ENCODE results near the gene NDUFV3. TPM values are rescaled to one million over a fixed set of nuclear protein-coding genes. Genes with fewer than 3 reads are reported as not detected.

NDUFV3 gene
- total and polyA plus RNA-seq, 2 of the 13 experiments (the other 11 are each of a cell fraction or from before 2014, with no cell fraction given), result 14.2 to 29.6 TPM

DNA sequence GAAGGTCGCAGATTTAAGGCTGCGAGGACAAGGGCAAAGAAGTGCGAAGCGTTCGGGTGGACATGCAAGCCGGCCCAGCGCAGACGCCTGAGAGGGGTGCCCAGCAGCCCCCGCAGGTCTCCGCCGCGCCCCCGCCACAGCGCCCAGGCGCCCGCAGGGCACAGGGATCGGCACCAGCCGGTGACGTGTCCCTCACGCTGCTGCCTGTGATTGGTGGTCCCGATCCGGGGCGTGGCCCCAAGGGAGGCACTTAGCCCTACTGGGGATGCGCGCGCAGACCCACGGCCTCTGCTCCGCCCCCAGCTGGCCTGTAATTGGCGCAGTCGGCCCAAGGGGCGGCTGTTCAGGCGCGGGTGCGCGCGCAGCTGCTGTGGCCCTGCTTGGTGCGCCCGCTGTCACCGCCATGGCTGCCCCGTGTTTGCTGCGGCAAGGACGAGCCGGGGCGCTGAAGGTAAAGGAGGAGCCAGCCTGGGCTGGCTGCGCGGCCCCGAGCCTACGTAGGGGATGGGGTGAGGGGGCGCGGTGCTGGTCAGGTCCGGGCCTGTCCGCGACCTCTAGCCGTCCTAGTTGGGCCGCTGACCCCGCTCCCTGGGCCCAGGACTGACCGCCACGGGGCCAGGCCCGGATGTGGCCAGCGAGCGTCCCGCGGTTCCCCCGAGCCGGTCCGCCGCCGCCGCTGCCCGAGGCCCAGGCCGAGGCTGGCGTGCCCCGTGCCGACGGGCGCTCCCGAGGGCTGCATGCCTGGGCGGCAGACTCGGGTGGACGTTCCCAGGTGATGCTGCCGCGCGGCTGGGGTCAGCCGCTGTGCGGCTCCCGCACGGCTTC, at the start of gene NDUFV3 (continued):
- TF ChIP-seq ZNF569 (CRISPR knock-in tag; IDR thresholded peaks at IDR 0.05; ENCODE audit: borderline replicate concordance), result peak; percentile 43; the same call in 1 of the 2 replicates
- TF ChIP-seq KMT2A (CRISPR knock-in tag; IDR thresholded peaks at IDR 0.05), result peak; percentile 85
- TF ChIP-seq, protein P1, sequence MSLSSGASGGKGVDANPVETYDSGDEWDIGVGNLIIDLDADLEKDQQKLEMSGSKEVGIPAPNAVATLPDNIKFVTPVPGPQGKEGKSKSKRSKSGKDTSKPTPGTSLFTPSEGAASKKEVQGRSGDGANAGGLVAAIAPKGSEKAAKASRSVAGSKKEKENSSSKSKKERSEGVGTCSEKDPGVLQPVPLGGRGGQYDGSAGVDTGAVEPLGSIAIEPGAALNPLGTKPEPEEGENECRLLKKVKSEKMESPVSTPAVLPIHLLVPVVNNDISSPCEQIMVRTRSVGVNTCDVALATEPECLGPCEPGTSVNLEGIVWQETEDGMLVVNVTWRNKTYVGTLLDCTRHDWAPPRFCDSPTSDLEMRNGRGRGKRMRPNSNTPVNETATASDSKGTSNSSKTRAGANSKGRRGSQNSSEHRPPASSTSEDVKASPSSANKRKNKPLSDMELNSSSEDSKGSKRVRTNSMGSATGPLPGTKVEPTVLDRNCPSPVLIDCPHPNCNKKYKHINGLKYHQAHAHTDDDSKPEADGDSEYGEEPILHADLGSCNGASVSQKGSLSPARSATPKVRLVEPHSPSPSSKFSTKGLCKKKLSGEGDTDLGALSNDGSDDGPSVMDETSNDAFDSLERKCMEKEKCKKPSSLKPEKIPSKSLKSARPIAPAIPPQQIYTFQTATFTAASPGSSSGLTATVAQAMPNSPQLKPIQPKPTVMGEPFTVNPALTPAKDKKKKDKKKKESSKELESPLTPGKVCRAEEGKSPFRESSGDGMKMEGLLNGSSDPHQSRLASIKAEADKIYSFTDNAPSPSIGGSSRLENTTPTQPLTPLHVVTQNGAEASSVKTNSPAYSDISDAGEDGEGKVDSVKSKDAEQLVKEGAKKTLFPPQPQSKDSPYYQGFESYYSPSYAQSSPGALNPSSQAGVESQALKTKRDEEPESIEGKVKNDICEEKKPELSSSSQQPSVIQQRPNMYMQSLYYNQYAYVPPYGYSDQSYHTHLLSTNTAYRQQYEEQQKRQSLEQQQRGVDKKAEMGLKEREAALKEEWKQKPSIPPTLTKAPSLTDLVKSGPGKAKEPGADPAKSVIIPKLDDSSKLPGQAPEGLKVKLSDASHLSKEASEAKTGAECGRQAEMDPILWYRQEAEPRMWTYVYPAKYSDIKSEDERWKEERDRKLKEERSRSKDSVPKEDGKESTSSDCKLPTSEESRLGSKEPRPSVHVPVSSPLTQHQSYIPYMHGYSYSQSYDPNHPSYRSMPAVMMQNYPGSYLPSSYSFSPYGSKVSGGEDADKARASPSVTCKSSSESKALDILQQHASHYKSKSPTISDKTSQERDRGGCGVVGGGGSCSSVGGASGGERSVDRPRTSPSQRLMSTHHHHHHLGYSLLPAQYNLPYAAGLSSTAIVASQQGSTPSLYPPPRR (CRISPR knock-in tag; IDR thresholded peaks at IDR 0.05; ENCODE audit: borderline replicate concordance), result 0 out of 2 replicates have a peak, but pooled peaks have one; percentile 39
- TF ChIP-seq ZNF850 (CRISPR knock-in tag; conservative IDR thresholded peaks at IDR 0.05), result no peak
- peak; percentile 7 for TF ChIP-seq PHF5A (CRISPR knock-in tag; IDR thresholded peaks at IDR 0.05; ENCODE audit: low read depth, unreplicated experiment)
- 0 out of 2 replicates have a peak, but pooled peaks have one; percentile 23 for TF ChIP-seq ZSCAN29 (CRISPR knock-in tag; conservative IDR thresholded peaks at IDR 0.05)
- TF ChIP-seq ZNF256 (CRISPR knock-in tag; conservative IDR thresholded peaks at IDR 0.05), result peak; percentile 59; the same call in 1 of the 2 replicates
- TF ChIP-seq, protein P2, sequence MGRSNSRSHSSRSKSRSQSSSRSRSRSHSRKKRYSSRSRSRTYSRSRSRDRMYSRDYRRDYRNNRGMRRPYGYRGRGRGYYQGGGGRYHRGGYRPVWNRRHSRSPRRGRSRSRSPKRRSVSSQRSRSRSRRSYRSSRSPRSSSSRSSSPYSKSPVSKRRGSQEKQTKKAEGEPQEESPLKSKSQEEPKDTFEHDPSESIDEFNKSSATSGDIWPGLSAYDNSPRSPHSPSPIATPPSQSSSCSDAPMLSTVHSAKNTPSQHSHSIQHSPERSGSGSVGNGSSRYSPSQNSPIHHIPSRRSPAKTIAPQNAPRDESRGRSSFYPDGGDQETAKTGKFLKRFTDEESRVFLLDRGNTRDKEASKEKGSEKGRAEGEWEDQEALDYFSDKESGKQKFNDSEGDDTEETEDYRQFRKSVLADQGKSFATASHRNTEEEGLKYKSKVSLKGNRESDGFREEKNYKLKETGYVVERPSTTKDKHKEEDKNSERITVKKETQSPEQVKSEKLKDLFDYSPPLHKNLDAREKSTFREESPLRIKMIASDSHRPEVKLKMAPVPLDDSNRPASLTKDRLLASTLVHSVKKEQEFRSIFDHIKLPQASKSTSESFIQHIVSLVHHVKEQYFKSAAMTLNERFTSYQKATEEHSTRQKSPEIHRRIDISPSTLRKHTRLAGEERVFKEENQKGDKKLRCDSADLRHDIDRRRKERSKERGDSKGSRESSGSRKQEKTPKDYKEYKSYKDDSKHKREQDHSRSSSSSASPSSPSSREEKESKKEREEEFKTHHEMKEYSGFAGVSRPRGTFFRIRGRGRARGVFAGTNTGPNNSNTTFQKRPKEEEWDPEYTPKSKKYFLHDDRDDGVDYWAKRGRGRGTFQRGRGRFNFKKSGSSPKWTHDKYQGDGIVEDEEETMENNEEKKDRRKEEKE (IDR thresholded peaks at IDR 0.05), result no peak
- no peak for TF ChIP-seq ZNF589 (CRISPR knock-in tag; conservative IDR thresholded peaks at IDR 0.05)
- TF ChIP-seq ZNF660 (CRISPR knock-in tag; IDR thresholded peaks at IDR 0.05; ENCODE audit: borderline replicate concordance, low read depth), result no peak
- TF ChIP-seq MEIS1 (CRISPR knock-in tag; IDR thresholded peaks at IDR 0.05; ENCODE audit: borderline replicate concordance), result no peak; the same call in 1 of the 2 replicates
- peak; percentile 66; the same call in 1 of the 2 replicates for TF ChIP-seq HOXA5 (CRISPR knock-in tag; IDR thresholded peaks at IDR 0.05)
- peak; percentile 97 for TF ChIP-seq ZBTB8A (CRISPR knock-in tag; IDR thresholded peaks at IDR 0.05; ENCODE audit: borderline replicate concordance, low read depth)
- TF ChIP-seq BRCA1 (CRISPR knock-in tag; IDR thresholded peaks at IDR 0.05), result no peak
- TF ChIP-seq, protein P3, sequence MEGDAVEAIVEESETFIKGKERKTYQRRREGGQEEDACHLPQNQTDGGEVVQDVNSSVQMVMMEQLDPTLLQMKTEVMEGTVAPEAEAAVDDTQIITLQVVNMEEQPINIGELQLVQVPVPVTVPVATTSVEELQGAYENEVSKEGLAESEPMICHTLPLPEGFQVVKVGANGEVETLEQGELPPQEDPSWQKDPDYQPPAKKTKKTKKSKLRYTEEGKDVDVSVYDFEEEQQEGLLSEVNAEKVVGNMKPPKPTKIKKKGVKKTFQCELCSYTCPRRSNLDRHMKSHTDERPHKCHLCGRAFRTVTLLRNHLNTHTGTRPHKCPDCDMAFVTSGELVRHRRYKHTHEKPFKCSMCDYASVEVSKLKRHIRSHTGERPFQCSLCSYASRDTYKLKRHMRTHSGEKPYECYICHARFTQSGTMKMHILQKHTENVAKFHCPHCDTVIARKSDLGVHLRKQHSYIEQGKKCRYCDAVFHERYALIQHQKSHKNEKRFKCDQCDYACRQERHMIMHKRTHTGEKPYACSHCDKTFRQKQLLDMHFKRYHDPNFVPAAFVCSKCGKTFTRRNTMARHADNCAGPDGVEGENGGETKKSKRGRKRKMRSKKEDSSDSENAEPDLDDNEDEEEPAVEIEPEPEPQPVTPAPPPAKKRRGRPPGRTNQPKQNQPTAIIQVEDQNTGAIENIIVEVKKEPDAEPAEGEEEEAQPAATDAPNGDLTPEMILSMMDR (CRISPR knock-in tag; IDR thresholded peaks at IDR 0.05), result peak; percentile 21; the same call in 1 of the 2 replicates
- TF ChIP-seq TSC22D2 (CRISPR knock-in tag; IDR thresholded peaks at IDR 0.05; ENCODE audit: borderline replicate concordance), result no peak
- peak; percentile 87 for TF ChIP-seq RFX5 (IDR thresholded peaks at IDR 0.05; ENCODE audit: low read depth, low read length)
- TF ChIP-seq NBN (conservative IDR thresholded peaks at IDR 0.05), result no peak
- TF ChIP-seq NFATC3 (CRISPR knock-in tag; IDR thresholded peaks at IDR 0.05), result no peak; the same call in 1 of the 2 replicates
- no peak for TF ChIP-seq PRMT3 (CRISPR knock-in tag; IDR thresholded peaks at IDR 0.05; ENCODE audit: borderline replicate concordance, low read depth)
